ENCODE data around the gene CASD1.

The CASD1 gene

GRCh38 chr7:94590526-94591162 lies 81.0 kb downstream of the CASD1 start:
- peak; percentile 62 for FAIRE-seq

- FAIRE-seq = no peak
Observed at GRCh38 chr7:94591176-94591575, 81.6 kb downstream of the CASD1 start.

- no peak for FAIRE-seq
Observed at GRCh38 chr7:94594882-94595281, 85.3 kb downstream of the CASD1 start.

GRCh38 chr7:94595717-94596116 lies 86.1 kb downstream of the CASD1 start:
- no peak for FAIRE-seq

GRCh38 chr7:94600267-94600666 lies 90.7 kb downstream of the CASD1 start:
- FAIRE-seq = no peak

DNA sequence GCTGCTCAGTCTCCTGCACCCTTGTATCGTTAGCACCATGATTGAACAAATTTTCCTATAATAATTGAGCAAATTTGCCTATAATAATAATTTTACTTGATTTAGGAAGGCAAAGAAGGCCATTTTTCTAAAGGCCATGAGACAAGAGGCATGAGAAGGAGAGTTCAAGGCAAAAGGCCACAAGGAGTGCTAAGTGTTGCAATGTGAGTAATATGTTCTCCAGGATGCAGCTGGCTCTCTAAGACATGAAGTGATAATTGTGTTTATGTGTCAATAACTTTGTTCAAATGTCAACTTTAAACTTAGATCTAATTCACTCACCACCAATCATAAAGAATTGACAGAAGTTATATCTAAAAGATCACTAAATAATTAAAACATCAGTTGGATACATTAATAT lies 92.6 kb downstream of the CASD1 start:
- peak; percentile 79 for FAIRE-seq

- FAIRE-seq = no peak
Observed at GRCh38 chr7:94605031-94605430, 95.4 kb downstream of the CASD1 start.

Measured in colon (tissue), 2 donors.